K562 (cell line): ENCODE results near the gene BLOC1S3. TPM values are rescaled to one million over a fixed set of nuclear protein-coding genes. Genes with fewer than 3 reads are reported as not detected.

Experiments
- ATAC-seq: fragments of 200-7000 bp; cut with Tn5 transposase; 3 replicates; pipeline ENCODE4 v1.9.1; 2020; ENCODE audit warnings: moderate library complexity
- BruUV-seq: library from RNA; stranded (reverse); fragments of 400-500 nt; replicated peaks from 2 replicates; lab custom pipeline; 2021; lab: Mats Ljungman, UMichigan
- CTCF ChIA-PET: fragments of 300-600 bp; formaldehyde crosslinking; extraction: SDS; loops from one replicate; lab custom pipeline; 2021; ENCODE audit warnings: low intra/inter-chr PET ratio; lab: Yijun Ruan, JAX
- POLR2A ChIA-PET: fragments of 300-600, 350-650 bp; sonication (Branson Sonifier 250); formaldehyde crosslinking; extraction: SDS; loops from one replicate; lab custom pipeline; 2021; ENCODE audit warnings: antibody characterized with exemption, inconsistent platforms; lab: Yijun Ruan, JAX
- DNase-seq, 4 experiments: peaks; one replicate each; pipeline versions ENCODE4 v3.0.0 to v3.0.0-alpha.2; 2011 to 2018; ENCODE audit warnings: low spot score in 3 of 4, mixed read lengths in 3 of 4; ENCODE audit errors: extremely low read depth in 1 of 4
- FAIRE-seq: peaks from 2 replicates; lab custom pipeline; 2011; peaks lifted over from hg19 to GRCh38; lab: Jason Lieb, UNC
- H2AFZ ChIP-seq: 2 replicates; pipeline ENCODE4 v1.6.0; 2011; ENCODE audit warnings: low read depth, low read length, control low read depth, inconsistent platforms
- H3K27ac ChIP-seq: fragments of 200-600 bp; 3 replicates; pipeline ENCODE4 v1.8.0; 2011; ENCODE audit warnings: low read depth, mild to moderate bottlenecking, control low read depth, inconsistent platforms, low read length, moderate library complexity, mixed read lengths; ENCODE audit errors: extremely low read depth
- H3K27me3 ChIP-seq, 2 experiments: fragments of 300-600 bp in 1 of 2; 2 replicates in 1 of 2; 3 replicates in 1 of 2; pipeline versions ENCODE4 v1.6.0 to v1.8.0; 2011; ENCODE audit warnings: inconsistent platforms in 2 of 2, low read length in 2 of 2, mild to moderate bottlenecking in 1 of 2, mixed read lengths in 1 of 2, moderate library complexity in 1 of 2; ENCODE audit not compliant: control insufficient read depth in 2 of 2, insufficient read depth in 2 of 2
- H3K36me3 ChIP-seq: fragments of 300-600 bp; 3 replicates; pipeline ENCODE4 v1.8.0; 2011; ENCODE audit warnings: mild to moderate bottlenecking, low read length, inconsistent platforms; ENCODE audit not compliant: control insufficient read depth, insufficient read depth
- H3K4me1 ChIP-seq, 2 experiments: fragments of 200-600 bp in 1 of 2; replicated peaks in 1 of 2; 2 replicates in 1 of 2; 3 replicates in 1 of 2; pipeline versions ENCODE4 v1.5.1 to v1.8.0; 2011; ENCODE audit warnings: inconsistent platforms in 2 of 2, low read length in 2 of 2, mild to moderate bottlenecking in 1 of 2, mixed read lengths in 1 of 2, moderate library complexity in 1 of 2; ENCODE audit not compliant: control insufficient read depth in 2 of 2, insufficient read depth in 2 of 2
- H3K4me2 ChIP-seq: 2 replicates; pipeline ENCODE4 v1.6.1; 2011; ENCODE audit warnings: low read length, control low read depth, inconsistent platforms, mixed read lengths; ENCODE audit not compliant: insufficient read depth
- H3K4me3 ChIP-seq: fragments of 200-600 bp; sonication (generic), shearing (Covaris generic); 2 replicates; pipeline ENCODE4 v1.5.1; 2016; ENCODE audit warnings: control low read depth, inconsistent platforms
- H3K79me2 ChIP-seq: fragments of 200-600 bp; 3 replicates; pipeline ENCODE4 v1.8.0; 2011; ENCODE audit warnings: low read length, inconsistent platforms; ENCODE audit not compliant: control insufficient read depth, insufficient read depth
- H3K9ac ChIP-seq, 2 experiments: 2 replicates each; pipeline versions ENCODE4 v1.6.0 to v1.6.1; 2011; ENCODE audit warnings: low read depth in 2 of 2, low read length in 2 of 2, control low read depth in 1 of 2, inconsistent platforms in 1 of 2, mild to moderate bottlenecking in 1 of 2, mixed read lengths in 1 of 2; ENCODE audit not compliant: insufficient read depth in 1 of 2
- H3K9me1 ChIP-seq: one replicate; pipeline ENCODE4 v1.6.0; 2011; ENCODE audit warnings: inconsistent platforms, mild to moderate bottlenecking, low read length, moderate library complexity; ENCODE audit not compliant: control insufficient read depth, insufficient read depth
- H3K9me3 ChIP-seq: replicated peaks from 2 replicates; pipeline ENCODE4 v1.5.1; 2011; ENCODE audit warnings: low read depth, low read length, inconsistent platforms; ENCODE audit not compliant: control insufficient read depth, insufficient read depth
- H4K20me1 ChIP-seq: replicated peaks from 2 replicates; pipeline ENCODE4 v1.6.1; 2011; ENCODE audit warnings: low read length, inconsistent platforms, mixed read lengths; ENCODE audit not compliant: control insufficient read depth, insufficient read depth
- AFF4 ChIP-seq: sonication (generic); formaldehyde crosslinking; IDR thresholded peaks from 2 replicates; pipeline ENCODE4 v1.8.0; 2023; ENCODE audit warnings: mild to moderate bottlenecking, missing genetic modification reagents
- EGR1 ChIP-seq: fragments of 450-650 bp; conservative IDR thresholded peaks from 2 replicates; pipeline ENCODE4 v1.6.1; 2017; ENCODE audit warnings: mild to moderate bottlenecking
- WGBS: fragments of 100-300 bp; shearing (Covaris generic); methylation state at CpG from one replicate; pipeline ENCODE4 v1.1.6; 2016; ENCODE audit warnings: low coverage, mixed read lengths; ENCODE audit not compliant: insufficient coverage; ENCODE audit errors: missing lambda C conversion rate; 5-methylcytosine and 5-hydroxymethylcytosine counted together
- in situ Hi-C: fragments of 300-500 bp; cut with MboI; formaldehyde crosslinking; loops from 4 replicates; pipeline ENCODE4 v1.15.0; 2018; ENCODE audit warnings: inconsistent platforms, mixed read lengths
- intact Hi-C: fragments of 100-400 bp; cut with micrococcal nuclease; formaldehyde crosslinking; loops from 2 replicates; pipeline ENCODE4 v1.14.2; 2022
- polyA plus RNA-seq, 8 experiments: library from polyadenylated mRNA; depleted of rRNA in 4 of 8; stranded (reverse) in 5 of 8; unstranded in 3 of 8; fragments of >200 nt; fragmentation: Nextera tagmentation in 2 of 8; fragmentation: Illumina TruSeq in 1 of 8; extraction: Ambion mirVana in 2 of 8; extraction: Trizol in 1 of 8; gene quantifications; 2 replicates each; pipeline versions ENCODE4 v1.2.1 to v1.2.3, GENCODE V29; 2011 to 2014; ENCODE audit warnings: inconsistent platforms in 1 of 8, missing spikeins in 1 of 8
- total RNA-seq, 7 experiments: library from RNA; depleted of rRNA in 6 of 7; stranded (reverse); fragments of >200 nt in 6 of 7; fragmentation: Illumina TruSeq in 2 of 7; extraction: Trizol in 2 of 7; gene quantifications; 2 replicates each; pipeline versions ENCODE4 v1.2.1 to v1.2.3, GENCODE V29; 2011 to 2021; ENCODE audit warnings: low replicate concordance in 1 of 7

The BLOC1S3 gene
- total and polyA plus RNA-seq, 9 of the 15 experiments (the other 6 are each of a cell fraction or from before 2014, with no cell fraction given), result 3.9 to 20.2 (median 10.4) TPM

DNA sequence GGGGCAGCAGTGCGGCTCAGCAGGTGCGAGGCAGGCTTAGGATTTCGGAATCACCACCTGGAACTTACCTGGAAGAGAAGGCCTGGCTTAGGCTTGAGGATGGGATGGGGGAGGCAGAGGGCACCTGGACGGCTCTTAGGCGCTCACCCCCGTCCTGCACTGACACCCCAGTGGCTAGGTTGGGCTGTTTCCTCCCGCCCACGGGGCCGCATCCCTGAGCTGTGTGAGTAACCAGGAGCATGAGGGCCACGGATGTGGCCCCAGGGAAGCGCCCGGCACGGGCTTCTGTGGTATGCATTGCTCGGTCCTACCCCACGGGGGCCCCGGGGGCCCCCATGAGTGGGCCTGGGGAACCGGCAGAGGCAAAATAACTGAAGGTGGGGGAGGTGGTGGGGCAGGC, 15.4 kb upstream of the BLOC1S3 start:
- whole genome bisulfite sequencing, result 50% methylated on average over 16 of the region's 17 CpGs
- FAIRE-seq, result no peak
- in situ Hi-C loops, result no loop called here

More for the DNA sequence above, 15.4 kb upstream of the BLOC1S3 start:
- Histone ChIP-seq H3K36me3 (no peaks in the 10 kb centered on the region), H3K4me3 (no peak overlapping the region), H3K4me2 (no peak overlapping the region), H4K20me1 (peaks cover 18% of the 10 kb centered on the region; the same call in 1 of the 2 replicates), H3K79me2 (no peaks in the 10 kb centered on the region), H3K9me3 (no peaks in the 10 kb centered on the region), H3K27ac (no peak overlapping the region), H3K9ac (peak overlapping the region in 1 of 2 experiments; percentile 55; a peak in 1 of 4 replicates), H2AFZ (no peak overlapping the region), H3K9me1 (no peaks in the 10 kb centered on the region), H3K4me1 (peaks cover 3 to 69% of the 10 kb centered on the region in 2 experiments; a peak in 3 of 5 replicates), H3K27me3 (peaks cover 6 to 23% of the 10 kb centered on the region in 2 experiments; a peak in 4 of 5 replicates)
- DNase-seq, result no peak
- no peak for TF ChIP-seq AFF4 (CRISPR knock-in tag)
- peak; percentile 23; the same call in 1 of the 2 replicates for TF ChIP-seq EGR1
- intact Hi-C loops, result no loop called here
- CTCF ChIA-PET, result no interaction called here
- no TSS peak for BruUV-seq
- no peak for ATAC-seq
- POLR2A ChIA-PET, result interaction anchor here (1.0 kb wide), 1 partner anchor 9 kb away, joined by 3 read pairs; no protein-coding TSS in a partner anchor
